K562 (cell line): Measurements from ENCODE around the gene YBEY. TPM values are rescaled to one million over a fixed set of nuclear protein-coding genes. Genes with fewer than 3 reads are reported as not detected.

ENCODE experiments used
- ATF3 ChIP-seq, 2 experiments: fragments of 450-650 bp in 1 of 2; sonication (generic) in 1 of 2; formaldehyde crosslinking in 1 of 2; IDR thresholded peaks in 1 of 2; conservative IDR thresholded peaks in 1 of 2; 2 replicates each; pipeline versions ENCODE4 v1.6.1 to v1.8.1; 2016 to 2023; ENCODE audit warnings: mild to moderate bottlenecking in 2 of 2, moderate library complexity in 2 of 2, inconsistent platforms in 1 of 2, missing genetic modification reagents in 1 of 2
- E2F3 ChIP-seq: fragments of 250-450 bp; sonication (Bioruptor Pico); IDR thresholded peaks from 2 replicates; pipeline ENCODE4 v1.4.0; 2020; ENCODE audit warnings: mild to moderate bottlenecking
- EP300 ChIP-seq: IDR thresholded peaks from 2 replicates; pipeline ENCODE4 v1.6.1; 2012; ENCODE audit warnings: low read length, improper control_type of control experiment
- EP400 ChIP-seq: fragments of 450-650 bp; IDR thresholded peaks from 2 replicates; pipeline ENCODE4 v1.6.1; 2017; ENCODE audit warnings: antibody characterized with exemption, mild to moderate bottlenecking, moderate library complexity
- FOXJ2 ChIP-seq: fragments of 200-800 bp; sonication (Bioruptor generic); IDR thresholded peaks from 2 replicates; pipeline ENCODE4 v1.6.1; 2016; ENCODE audit warnings: missing genetic modification characterization, missing compliant biosample characterization
- KHSRP ChIP-seq: fragments of 450-650 bp; IDR thresholded peaks from 2 replicates; pipeline ENCODE4 v1.6.1; 2017
- MBD2 ChIP-seq: sonication (generic); IDR thresholded peaks from 2 replicates; pipeline ENCODE4 v1.6.1; 2016; ENCODE audit warnings: low read depth, borderline replicate concordance
- NCOA1 ChIP-seq: fragments of 450-650 bp; IDR thresholded peaks from 2 replicates; pipeline ENCODE4 v1.6.1; 2016; ENCODE audit warnings: low read depth
- NELFE ChIP-seq: IDR thresholded peaks from 2 replicates; pipeline ENCODE4 v1.6.1; 2011; ENCODE audit warnings: mild to moderate bottlenecking; ENCODE audit not compliant: insufficient read depth, insufficient read length
- PREB ChIP-seq: sonication (generic); formaldehyde crosslinking; IDR thresholded peaks from 2 replicates; pipeline ENCODE4 v1.8.1; 2023; ENCODE audit warnings: mild to moderate bottlenecking, missing genetic modification reagents
- STAT5B ChIP-seq: fragments of 250-450 bp; sonication (Bioruptor Pico); IDR thresholded peaks from 2 replicates; pipeline ENCODE4 v1.8.0; 2021; ENCODE audit warnings: mild to moderate bottlenecking, inconsistent platforms
- ZBTB43 ChIP-seq: sonication (generic); formaldehyde crosslinking; IDR thresholded peaks from 2 replicates; pipeline ENCODE4 v1.8.0; 2023; ENCODE audit warnings: mild to moderate bottlenecking, missing genetic modification reagents
- ZNF23 ChIP-seq: fragments of 250-450 bp; sonication (Bioruptor Pico); IDR thresholded peaks from 2 replicates; pipeline ENCODE4 v1.4.0; 2020; ENCODE audit warnings: mild to moderate bottlenecking
- ZNF717 ChIP-seq: fragments of 250-450 bp; sonication (Bioruptor Pico); IDR thresholded peaks from 2 replicates; pipeline ENCODE4 v1.5.0; 2021
- ZNF75A ChIP-seq: fragments of 450-650 bp; formaldehyde crosslinking; IDR thresholded peaks from 2 replicates; pipeline ENCODE4 v1.4.0; 2020; ENCODE audit warnings: mild to moderate bottlenecking
- ZNF830 ChIP-seq: fragments of 250-450 bp; sonication (Bioruptor Pico); IDR thresholded peaks from 2 replicates; pipeline ENCODE4 v1.5.0; 2021; ENCODE audit warnings: mild to moderate bottlenecking
- polyA plus RNA-seq, 8 experiments: library from polyadenylated mRNA; depleted of rRNA in 4 of 8; stranded (reverse) in 5 of 8; unstranded in 3 of 8; fragments of >200 nt; fragmentation: Nextera tagmentation in 2 of 8; fragmentation: Illumina TruSeq in 1 of 8; extraction: Ambion mirVana in 2 of 8; extraction: Trizol in 1 of 8; gene quantifications; 2 replicates each; pipeline versions ENCODE4 v1.2.1 to v1.2.3, GENCODE V29; 2011 to 2014; ENCODE audit warnings: inconsistent platforms in 1 of 8, missing spikeins in 1 of 8
- total RNA-seq, 7 experiments: library from RNA; depleted of rRNA in 6 of 7; stranded (reverse); fragments of >200 nt in 6 of 7; fragmentation: Illumina TruSeq in 2 of 7; extraction: Trizol in 2 of 7; gene quantifications; 2 replicates each; pipeline versions ENCODE4 v1.2.1 to v1.2.3, GENCODE V29; 2011 to 2021; ENCODE audit warnings: low replicate concordance in 1 of 7
- TF ChIP-seq, protein P1 (sequence below): fragments of 450-650 bp; IDR thresholded peaks from 2 replicates; pipeline ENCODE4 v1.6.1; 2016; ENCODE audit warnings: borderline replicate concordance
- TF ChIP-seq, protein P2 (sequence below): sonication (generic); formaldehyde crosslinking; IDR thresholded peaks from 2 replicates; pipeline ENCODE4 v1.8.1; 2023; ENCODE audit warnings: mild to moderate bottlenecking, missing genetic modification reagents
- TF ChIP-seq, protein P3 (sequence below): IDR thresholded peaks from 2 replicates; pipeline ENCODE4 v1.6.1; 2011; ENCODE audit warnings: borderline replicate concordance, low read depth, mild to moderate bottlenecking, moderate library complexity, low read length; ENCODE audit not compliant: insufficient read depth, poor library complexity, severe bottlenecking

Gene YBEY
- total and polyA plus RNA-seq, 9 of the 15 experiments (the other 6 are each of a cell fraction or from before 2014, with no cell fraction given), result 6.4 to 28.0 (median 12.4) TPM

DNA sequence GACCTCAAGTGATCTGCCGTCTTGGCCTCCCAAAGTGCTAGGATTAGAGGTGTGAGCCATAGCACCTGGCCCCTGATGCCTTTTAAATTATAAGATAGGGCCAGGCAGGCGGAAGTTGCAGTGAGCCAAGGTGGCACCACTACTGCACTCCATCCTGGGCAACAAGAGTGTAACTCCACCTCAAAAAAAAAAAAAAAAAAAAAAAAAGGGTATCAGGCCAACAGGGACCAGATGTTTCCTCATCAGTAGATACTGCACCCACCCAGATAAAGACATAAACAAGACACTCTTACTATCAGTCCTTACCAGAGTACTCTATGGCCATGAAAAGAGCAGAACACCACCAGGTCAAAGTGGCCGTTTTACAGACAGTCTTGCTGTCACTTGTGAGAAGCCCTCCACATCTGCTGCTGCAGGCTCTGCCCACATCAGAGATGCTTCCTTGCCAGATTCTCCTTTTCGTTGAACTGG lies 34.2 kb downstream of the YBEY start (continued):
- TF ChIP-seq, protein P1, sequence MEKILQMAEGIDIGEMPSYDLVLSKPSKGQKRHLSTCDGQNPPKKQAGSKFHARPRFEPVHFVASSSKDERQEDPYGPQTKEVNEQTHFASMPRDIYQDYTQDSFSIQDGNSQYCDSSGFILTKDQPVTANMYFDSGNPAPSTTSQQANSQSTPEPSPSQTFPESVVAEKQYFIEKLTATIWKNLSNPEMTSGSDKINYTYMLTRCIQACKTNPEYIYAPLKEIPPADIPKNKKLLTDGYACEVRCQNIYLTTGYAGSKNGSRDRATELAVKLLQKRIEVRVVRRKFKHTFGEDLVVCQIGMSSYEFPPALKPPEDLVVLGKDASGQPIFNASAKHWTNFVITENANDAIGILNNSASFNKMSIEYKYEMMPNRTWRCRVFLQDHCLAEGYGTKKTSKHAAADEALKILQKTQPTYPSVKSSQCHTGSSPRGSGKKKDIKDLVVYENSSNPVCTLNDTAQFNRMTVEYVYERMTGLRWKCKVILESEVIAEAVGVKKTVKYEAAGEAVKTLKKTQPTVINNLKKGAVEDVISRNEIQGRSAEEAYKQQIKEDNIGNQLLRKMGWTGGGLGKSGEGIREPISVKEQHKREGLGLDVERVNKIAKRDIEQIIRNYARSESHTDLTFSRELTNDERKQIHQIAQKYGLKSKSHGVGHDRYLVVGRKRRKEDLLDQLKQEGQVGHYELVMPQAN, result peak; percentile 72; the same call in 1 of the 2 replicates
- TF ChIP-seq MBD2 (peak; percentile 87), STAT5B (CRISPR knock-in tag) (no peak), NELFE (no peak), ZNF830 (CRISPR knock-in tag) (no peak), ATF3 (IDR thresholded peaks at IDR 0.05) (peak; percentile 38; the same call in 1 of the 2 replicates), ATF3 (CRISPR knock-in tag; conservative IDR thresholded peaks at IDR 0.05) (no peak), ZNF23 (CRISPR knock-in tag) (no peak), ZNF75A (no peak), NCOA1 (peak; percentile 94; the same call in 1 of the 2 replicates), EP300 (peak; percentile 99), PREB (CRISPR knock-in tag) (no peak), KHSRP (peak; percentile 93), ZBTB43 (CRISPR knock-in tag) (no peak), E2F3 (CRISPR knock-in tag) (no peak), ZNF717 (CRISPR knock-in tag) (no peak), FOXJ2 (tag) (peak; percentile 95), EP400 (peak; percentile 71)
- TF ChIP-seq, protein P2, sequence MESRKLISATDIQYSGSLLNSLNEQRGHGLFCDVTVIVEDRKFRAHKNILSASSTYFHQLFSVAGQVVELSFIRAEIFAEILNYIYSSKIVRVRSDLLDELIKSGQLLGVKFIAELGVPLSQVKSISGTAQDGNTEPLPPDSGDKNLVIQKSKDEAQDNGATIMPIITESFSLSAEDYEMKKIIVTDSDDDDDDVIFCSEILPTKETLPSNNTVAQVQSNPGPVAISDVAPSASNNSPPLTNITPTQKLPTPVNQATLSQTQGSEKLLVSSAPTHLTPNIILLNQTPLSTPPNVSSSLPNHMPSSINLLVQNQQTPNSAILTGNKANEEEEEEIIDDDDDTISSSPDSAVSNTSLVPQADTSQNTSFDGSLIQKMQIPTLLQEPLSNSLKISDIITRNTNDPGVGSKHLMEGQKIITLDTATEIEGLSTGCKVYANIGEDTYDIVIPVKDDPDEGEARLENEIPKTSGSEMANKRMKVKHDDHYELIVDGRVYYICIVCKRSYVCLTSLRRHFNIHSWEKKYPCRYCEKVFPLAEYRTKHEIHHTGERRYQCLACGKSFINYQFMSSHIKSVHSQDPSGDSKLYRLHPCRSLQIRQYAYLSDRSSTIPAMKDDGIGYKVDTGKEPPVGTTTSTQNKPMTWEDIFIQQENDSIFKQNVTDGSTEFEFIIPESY (CRISPR knock-in tag), result no peak
- TF ChIP-seq, protein P3, sequence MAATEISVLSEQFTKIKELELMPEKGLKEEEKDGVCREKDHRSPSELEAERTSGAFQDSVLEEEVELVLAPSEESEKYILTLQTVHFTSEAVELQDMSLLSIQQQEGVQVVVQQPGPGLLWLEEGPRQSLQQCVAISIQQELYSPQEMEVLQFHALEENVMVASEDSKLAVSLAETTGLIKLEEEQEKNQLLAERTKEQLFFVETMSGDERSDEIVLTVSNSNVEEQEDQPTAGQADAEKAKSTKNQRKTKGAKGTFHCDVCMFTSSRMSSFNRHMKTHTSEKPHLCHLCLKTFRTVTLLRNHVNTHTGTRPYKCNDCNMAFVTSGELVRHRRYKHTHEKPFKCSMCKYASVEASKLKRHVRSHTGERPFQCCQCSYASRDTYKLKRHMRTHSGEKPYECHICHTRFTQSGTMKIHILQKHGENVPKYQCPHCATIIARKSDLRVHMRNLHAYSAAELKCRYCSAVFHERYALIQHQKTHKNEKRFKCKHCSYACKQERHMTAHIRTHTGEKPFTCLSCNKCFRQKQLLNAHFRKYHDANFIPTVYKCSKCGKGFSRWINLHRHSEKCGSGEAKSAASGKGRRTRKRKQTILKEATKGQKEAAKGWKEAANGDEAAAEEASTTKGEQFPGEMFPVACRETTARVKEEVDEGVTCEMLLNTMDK, result no peak
